T follicular helper cell (primary cell): ENCODE results near the gene CCNY.

Source experiments
- DNase-seq: peaks from one replicate; pipeline ENCODE4 v3.0.0-alpha.2; 2020; ENCODE audit warnings: low read depth

The CCNY gene

DNA sequence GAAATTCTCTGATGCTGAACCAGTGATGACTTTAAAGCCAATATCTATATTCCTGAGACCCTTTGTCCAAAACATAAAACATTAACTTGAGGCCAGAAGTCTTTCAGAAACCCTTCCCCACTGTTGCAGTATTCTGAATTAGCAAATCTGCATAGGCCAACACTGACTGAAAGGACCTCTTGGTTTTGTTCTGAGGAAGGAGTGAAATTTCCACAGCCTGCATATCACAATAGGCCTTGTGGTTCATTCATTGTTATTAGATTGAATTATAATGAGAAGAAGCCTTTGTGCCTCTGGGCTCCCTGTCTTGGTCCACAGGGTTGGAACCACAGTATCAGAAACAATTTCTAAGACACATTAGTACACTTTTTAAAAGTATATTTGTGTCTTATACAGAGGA lies 90.3 kb downstream of the CCNY start:
- no peak for DNase-seq

DNA sequence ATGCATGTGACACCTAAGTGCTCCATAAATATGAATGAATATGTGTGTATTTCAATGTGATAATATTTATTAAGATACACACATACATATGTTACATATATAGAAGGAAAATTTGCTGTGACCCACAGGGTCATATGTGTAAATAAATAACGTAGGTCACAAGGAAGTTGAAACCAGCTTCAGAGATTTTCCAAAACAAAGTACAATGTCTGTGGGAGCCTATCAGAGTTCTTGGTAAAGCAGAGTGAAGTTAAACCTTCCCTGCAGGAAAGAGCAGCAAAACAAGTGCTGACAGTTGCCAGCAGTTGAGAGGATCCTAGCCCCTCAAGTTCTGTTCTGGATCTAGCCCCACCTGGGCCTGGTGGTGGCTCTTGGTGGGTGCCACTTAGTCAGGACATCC lies 91.2 kb downstream of the CCNY start:
- no peak for DNase-seq

DNA sequence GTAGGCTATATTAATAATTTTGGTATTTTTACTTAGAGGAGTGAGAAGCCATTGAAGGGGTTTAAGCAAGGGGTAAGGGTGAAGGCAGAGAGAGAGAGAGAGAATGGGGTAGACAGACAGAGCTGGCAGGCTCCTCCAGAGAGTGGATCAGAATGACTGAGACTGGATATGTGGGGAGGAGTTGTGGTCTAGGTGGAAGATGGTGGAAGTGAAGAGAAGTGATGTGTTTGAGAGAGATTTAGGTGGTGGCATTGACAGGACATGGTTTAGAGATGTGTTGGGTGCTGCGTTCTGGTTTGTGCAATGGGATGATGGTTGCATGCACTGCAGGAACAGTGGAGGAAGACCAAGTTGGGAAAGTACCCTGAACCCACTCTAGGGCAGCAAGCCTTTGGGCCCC lies 92.2 kb downstream of the CCNY start:
- no peak for DNase-seq

DNA sequence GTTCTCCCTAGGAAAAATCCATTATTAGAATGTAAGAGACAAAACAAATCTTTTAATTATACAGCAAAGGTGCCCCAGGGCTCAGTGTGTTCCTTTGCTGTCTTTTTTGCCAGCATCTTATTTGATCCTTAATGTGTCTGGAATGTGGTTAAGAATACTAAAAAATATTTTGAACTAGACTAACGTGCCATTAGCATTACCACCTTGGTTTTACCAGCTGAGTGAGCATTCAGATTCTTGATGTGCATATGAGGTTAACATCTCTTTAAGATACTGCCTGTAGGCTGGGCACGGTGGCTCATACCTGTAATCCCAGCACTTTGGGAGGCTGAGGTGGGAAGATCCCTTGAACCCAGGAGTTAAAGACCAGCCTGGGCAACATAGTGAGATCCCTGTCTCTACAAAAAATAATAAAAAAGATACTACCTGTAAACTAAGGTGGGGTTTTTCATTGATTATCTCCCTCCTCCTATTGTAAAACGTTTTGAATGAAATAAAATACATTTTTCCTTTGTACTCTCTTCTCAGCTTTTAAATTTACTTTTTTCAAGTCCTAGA lies 96.6 kb downstream of the CCNY start:
- no peak for DNase-seq

DNA sequence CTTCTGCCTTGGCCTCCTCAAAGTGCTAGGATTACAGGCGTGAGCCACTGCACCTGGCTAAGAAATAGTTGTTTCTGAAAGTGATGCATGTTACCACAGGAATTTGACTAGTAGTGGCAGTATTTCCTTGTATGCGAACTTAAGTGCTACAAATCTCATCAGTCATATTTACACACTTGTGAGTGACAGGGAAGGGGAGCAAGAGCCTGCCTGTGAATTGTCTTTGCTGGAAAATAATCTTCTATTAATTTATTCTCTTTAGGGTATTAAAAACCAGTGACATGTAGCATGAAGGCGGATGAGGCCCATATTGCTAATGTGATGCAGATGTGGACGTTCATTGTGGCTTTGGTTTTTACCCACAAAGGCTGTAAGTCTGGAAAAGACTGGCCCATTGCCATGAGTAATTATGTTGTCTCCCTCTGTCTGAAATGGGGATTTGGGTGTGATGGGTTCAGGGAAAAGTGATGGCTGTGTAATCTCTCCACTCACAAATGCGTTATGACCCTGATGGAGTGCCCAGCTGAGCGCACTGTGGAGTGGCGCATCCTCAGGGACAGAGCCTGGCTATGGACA lies 97.6 kb downstream of the CCNY start:
- DNase-seq, result no peak

DNA sequence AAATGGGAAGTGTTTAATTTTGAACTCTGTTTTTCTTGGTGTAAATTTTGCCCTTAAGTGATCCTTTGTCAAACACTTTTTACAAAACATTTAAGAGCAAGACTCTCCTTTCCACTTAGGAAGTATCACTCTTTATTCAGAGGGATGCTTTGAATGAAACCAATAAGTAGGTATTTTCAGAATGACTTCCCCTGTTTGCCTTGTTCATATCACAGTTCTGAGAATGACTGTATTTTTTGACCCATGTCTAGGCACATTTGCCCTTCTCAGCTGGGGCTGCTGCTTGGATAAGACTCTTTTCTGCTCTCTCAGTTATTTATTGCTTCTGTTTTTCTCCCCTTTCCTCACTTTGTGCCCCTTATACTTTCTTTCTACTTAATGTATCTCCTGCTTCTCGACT lies 98.2 kb downstream of the CCNY start:
- no peak for DNase-seq

DNA sequence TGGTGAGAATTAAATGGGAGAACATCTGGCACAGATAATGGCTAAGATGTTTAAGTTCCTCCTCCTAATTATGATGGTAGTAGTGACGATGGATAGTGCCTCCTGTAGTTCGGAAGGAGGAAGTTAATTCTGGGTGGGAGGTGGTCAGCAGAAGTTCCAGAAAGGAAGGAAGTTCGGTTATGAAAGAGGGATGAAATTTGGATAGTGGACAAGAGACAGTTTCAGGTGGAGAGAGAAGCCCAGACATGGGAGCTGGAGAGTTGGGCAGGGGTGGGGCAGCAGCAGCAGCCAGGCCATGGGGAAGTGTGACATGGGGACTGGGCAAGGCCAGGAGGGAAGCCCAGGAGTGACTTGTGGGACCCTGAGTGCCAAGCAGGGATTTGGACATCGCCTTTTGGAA lies 99.5 kb downstream of the CCNY start:
- no peak for DNase-seq

DNA sequence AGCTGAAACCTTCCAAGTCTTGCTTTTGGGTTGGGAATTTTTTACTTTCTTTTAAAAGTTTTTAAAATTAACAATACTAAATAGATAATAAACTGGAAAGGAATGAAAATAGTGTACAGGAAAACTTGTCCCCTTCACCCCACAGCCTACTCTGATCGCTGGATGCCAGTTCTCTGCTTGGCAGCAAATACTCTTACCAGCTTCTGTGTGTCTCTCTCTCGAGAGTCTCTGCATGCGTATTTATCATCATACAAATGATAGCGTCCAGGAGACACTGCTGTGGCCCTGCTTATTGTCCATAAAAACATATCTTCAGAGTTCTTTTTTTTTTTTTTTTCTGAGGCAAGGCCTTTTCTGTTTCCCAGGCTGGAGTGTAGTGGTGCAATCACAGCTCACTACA lies 101.5 kb downstream of the CCNY start:
- no peak for DNase-seq

DNA sequence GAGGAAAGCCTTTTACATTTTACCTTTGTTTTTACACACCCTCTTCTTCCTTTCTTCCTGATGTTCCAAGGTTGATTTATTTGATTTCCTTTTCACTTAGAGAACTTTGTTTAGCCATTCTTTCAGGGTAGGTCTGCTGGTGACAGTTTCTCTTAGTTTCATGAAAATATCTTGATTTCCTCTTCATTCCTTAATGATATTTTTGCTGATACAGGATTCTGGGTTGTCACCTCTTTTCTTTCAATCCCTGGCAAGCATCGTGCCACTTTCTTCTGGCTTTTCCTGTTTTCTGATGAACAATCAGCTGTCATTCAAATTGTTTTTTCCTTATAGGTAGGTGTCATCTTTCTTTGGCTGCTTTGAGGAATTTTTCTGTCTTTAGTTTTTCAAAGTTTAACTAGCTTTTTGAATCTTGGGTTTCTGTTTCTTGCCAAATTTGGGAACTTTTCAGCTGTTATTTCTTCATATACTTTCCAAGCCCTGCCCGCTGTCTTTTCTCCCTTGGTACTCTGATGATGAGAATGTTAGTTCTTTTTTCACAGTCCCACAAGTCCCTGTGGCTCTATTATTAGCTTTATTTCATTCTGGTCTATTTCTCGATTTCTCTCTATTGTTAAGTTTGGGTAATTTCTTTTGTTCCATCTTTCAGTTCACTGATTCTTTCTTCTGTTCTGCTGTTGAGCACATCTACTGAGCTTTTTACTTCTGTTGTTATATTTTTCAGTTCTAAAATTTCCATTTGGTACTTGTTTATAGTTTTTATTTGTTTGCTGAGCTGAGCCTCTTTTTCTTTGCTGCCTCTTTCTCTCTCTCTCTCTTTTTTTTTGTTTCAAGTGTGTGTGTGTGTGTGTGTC lies 102.6 kb downstream of the CCNY start:
- no peak for DNase-seq

DNA sequence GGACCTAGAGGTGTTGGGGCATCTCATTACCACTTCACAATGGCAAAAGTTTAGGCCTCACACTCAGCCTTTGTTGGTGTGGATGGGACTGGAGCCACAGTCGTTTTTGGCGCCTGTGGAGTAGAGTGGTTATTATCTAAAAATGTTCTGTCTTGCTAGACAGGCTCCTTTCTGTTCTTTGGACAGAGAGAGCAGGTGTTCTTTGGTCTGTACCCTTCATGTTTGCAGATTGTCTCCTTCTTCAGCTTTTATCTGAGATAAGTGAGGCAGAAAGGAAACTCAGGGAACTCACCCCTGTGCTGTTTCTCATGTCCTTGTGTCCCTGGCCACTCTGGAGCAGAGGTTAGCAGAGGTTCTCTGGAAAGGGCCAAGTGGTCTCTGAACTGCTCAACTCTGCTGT lies 103.7 kb downstream of the CCNY start:
- no peak for DNase-seq

DNA sequence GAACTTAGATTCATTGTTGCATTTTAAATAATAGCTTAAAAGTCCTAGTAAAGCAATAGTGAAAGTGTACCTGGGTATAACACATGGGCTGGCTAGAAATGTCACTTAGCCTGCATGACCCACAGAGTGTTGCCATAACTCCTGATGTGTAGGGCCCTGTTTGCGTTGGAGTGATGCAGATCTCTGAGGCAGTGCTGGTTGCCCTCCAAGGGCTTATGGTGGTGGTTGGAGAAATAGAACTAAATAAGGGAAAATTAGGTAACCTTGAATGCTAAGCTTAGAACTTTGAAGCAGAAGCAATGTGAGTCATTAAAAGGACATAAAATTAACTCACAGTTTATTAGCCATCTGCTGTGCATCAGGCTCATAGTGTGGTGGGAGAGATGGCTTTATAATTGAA lies 105.7 kb downstream of the CCNY start:
- DNase-seq, result no peak

DNA sequence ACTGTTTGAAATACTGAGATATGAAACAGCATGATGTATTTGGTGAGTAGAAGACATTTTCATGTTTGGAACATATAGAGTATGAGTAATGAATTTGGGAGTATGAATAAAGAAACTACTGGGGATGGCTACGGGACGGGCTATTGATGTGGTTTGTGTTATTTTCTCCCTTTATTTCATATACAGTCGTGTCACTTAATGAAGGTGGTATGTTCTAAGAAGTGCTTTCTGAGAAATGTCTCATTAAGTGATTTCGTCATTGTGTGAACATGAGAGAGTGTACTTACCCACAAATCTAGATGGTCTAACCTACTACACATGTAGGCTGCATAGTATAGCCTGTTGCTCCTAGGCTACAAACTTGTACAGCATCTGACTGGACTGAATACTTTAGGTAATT lies 106.3 kb downstream of the CCNY start:
- no peak for DNase-seq

DNA sequence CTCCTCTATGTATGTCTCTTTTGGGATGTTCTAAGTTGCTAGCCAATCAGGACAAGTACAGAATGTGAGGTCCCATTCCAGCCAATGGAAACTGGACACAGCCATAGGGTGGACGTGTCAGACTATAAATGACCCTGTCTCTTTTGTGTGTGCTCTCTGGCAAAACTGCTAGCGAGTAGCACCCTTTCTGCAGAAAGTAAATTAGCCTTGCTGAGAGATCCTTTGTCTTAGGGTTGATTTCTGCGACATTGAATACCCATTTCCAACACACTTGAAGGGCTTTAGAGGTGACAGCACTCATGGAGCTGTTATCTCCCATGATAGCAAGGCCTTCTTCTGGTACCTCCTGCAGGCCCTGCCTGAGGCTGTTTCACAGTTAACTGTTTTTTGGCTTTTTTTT lies 107.5 kb downstream of the CCNY start:
- no peak for DNase-seq

DNA sequence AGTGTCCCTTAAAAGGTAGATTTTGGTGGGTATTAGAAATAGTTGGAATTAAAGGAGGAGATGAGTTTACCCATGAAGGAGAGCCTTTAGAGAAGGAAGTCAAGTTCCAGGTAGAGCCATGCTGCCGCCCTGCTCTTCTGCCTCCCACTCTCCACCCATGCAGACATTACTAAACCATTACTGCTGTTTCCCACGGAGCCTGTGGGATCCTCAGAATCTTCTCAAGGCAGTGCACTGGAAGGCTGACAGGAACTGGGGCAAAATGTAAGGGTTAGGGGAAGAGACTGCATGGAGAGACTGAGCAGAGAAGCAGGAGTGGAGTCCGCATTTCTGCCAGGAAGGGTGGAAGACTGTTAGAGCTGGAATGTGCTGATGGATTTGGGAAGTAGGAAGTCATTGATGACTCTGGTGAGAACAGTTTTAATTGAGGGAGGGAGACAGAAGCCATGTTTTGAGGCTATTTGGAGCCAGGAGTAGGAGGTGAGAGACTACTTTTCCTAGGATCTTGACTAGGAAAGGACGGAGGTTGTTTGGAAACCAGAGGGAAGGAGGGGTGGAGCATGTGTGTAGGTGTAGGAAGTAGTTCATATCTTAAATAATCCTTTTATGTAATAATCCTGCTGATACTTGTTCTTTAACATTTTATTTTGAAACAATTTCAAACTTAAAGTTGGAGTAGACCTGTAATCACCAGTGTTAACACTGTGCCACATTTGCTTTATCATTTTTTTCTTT lies 109.0 kb downstream of the CCNY start:
- no peak for DNase-seq

DNA sequence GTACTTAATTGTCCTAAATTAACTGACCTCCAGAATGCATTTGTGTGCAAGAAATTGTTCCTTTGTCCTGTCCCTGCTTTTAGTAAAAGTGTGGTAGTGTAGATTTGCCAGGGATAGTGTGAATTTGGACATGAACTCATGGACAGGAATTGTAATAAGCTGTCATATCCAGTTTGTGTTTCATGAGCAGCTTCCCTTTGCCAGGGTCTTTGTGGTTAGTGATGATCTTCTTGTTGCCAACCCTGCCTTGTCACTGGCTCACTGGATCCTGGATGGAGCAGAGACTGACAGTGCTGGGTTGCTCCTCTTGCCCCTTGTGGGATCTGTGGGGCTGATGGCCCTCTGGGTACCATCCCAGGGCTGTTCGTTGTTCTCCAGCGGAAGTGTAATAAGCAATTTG lies 110.1 kb downstream of the CCNY start:
- no peak for DNase-seq

DNA sequence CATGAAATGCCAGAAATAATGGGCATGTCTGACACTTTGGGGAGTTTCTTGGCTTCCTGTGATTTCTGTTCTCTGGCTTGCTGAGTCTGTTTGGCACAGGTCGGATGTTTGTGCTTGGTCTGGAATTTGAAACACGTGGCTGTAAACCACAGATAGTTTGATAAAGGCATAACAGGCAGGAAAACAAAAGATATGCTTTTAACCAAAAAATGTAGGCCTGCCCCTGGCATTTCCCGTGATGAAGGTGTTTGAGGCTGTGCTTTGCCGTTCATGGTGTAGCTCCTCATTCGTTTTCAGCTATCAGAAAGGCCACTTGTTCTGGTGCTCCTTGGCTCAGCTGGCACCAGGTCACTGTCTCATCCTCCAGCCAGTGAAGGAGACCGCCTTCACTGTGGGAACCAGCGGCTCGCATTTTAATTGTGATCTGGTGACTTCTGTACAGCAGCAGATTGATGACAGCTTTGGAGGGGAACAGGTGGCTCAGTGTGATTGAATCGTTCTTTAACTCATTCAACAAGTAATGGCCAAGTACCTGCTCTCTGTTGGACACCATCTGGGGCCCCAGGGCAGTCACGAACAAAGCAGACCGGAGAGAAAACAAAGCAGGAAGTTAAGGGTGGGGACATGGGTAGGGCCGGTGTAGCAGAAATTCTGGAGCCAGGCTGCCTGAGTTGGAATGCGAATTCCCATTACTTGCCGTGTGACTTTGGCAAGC lies 111.5 kb downstream of the CCNY start:
- peak; percentile 9 for DNase-seq

DNA sequence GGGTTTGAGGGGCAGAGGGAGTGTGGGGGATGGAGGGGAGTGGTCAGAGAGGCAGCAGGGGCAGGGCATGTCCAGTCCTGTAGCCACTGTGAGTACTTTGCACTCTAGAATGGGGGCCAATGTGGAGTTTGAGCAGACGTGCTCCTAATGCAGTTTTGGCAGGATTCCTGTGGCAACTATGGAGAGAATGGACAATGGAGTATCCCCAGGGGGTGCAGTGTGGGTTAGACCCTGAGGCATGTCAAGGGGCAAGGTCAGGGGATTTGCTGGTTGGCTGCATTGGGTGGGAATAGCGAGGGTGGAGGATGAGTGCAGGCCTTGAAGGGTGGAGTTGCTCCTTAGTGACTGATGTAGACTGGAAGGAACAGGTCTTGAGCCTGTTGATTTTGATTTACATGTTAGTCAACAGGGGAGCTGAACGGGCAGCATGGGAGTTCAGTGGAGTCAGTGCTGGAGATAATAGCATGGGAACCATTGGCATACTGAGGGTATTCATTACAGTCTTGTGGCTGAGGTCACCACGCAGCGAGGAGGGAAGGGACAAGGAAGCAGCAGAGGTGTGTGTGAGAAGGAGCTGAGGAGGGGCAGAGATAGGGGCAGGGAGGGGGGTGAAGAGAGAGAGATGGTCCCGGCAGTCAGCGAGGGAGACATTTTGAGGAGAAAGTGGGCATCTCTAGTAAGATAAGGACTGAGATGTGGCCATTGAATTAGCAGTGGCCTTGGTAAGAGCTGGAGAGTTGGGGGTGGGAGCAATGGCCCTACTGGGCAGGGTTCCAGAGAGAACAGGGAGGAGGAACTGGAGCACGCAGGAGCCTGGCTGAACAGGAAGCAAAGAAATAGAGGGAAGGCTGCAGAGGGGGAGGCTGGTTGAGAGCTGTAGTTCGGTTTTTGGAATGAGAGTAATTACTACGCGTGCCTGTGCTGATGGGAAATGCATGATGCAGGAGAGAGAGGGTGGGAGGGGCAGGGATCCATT lies 112.7 kb downstream of the CCNY start:
- DNase-seq, result no peak

DNA sequence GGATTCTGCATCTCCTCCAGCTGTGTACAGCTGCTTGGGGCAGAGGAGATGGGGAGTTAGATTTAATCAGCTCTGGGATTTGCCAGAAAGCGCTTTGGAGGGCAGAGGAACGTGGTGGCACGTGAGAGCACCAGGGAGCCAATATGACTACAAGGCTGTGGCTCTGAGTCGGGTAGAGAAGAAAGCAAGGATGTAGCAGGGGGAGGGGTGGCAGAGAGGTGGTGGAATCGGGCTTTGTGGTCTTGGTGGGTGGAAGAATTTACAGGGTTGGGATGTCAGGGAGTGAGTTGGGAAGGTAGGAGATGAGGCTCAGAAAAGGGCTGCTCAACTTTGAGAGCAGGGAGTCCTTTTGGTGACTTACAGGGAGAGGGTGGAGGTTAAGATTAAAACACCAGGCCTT lies 113.6 kb downstream of the CCNY start:
- DNase-seq, result no peak

DNA sequence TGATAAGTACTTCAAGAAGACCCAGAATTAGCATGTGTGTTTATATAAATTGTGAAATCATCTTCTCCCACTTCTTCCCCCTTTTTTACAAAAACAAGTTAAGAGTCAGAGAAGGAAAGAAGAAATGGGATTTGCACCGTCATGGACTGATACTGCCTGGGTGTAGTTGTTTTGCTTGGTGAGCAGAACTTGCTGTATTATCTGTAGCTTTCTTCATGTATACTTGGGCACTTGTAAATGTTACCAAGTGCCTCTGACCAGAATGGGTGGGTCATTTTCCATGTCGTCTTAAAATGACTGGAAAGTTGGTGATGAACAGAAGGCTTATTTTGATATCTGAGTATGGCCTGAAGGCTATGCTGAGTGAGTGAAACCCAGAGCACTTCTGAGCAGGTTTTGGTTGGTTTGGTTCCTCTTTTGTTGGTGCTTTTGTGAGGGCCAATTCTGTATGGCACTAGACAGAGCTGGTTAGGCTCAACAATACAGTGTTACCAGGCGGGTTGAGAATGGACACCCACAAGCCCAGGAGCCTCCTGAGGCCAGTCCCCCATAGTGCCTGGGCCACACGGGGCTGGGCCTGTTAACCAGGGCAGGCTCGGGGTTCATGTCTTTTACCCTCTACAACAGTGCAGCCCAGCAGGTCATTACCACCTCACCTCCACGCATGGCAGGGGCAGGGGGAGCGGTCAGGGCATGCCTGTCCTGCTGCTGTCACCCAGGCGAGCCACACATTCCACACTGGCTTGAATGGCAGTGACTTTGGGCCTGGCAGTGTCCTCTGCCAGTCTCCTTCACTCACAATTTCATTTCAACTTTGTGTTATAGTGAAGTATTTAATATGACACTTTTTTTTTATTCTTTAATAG lies 115.1 kb downstream of the CCNY start:
- no peak for DNase-seq

DNA sequence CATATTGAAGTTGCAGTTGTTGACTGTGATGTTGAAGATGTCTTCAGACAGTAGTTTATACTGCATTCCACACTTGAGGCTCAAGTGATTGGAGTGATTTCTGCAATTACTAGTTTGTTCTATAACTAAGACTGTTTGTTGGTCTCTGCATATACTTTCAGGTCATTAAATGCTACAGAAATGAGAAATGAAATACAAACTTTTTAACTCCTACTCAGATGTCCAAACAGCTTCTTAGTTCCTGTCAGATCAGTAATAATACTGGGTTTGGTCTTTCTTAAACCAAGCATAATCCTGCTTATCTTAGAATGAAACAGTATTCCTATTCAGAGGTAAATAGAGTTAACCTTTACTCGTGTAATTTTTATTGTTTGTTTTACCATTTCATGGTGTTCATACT lies 115.9 kb downstream of the CCNY start:
- no peak for DNase-seq
